ENCODE results near the gene PVR.
"Not testable (repeated sequence)": the region's sequence is repeated elsewhere in the genome, so short reads cannot be mapped to it uniquely, and the experiment has no call there.

PVR gene

DNA sequence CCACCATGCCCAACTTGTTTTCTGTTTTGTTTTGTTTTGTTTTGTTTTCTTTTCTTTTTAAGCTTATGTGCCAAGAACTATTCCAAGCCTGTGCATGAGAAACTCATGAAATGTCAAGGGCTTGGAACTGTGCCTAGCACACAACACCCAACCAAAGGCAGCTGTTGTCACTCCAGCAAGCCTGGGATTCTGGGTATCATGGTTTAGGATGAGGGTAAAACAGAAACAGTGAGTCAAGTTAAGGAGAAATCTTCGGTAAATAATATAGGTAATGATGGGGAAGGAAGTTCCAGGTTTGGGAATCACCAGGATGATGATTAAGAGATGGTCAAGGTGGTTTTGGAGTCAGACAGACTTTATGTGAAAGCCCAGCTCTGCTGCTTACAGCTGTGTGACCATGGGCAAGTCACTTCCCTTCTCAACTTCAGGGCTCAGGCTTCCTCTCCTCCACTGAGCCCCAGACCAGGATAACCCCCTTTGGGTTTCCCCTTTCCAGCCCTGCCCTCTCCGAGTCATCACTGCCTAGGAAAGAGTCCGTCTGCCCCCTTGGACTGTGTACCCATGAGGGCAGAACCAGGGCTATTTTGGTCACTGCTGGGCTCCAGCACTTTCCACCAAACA lies 5.0 kb downstream of the PVR start:
- no peak for DNase-seq

DNA sequence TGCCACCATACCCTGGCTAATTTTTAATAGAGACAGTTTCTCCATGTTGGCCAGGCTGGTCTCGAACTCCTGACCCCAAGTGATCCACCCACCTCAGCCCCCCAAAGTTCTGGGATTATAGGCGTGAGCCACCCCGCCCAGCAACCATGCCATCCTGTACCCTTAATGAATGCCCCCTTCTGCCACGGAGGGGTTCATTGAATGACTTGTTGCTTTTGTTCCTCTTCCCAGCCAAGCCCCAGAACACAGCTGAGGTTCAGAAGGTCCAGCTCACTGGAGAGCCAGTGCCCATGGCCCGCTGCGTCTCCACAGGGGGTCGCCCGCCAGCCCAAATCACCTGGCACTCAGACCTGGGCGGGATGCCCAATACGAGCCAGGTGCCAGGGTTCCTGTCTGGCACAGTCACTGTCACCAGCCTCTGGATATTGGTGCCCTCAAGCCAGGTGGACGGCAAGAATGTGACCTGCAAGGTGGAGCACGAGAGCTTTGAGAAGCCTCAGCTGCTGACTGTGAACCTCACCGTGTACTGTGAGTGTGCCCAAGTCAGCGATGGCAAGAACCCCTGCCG lies 6.0 kb downstream of the PVR start:
- no peak for DNase-seq

DNA sequence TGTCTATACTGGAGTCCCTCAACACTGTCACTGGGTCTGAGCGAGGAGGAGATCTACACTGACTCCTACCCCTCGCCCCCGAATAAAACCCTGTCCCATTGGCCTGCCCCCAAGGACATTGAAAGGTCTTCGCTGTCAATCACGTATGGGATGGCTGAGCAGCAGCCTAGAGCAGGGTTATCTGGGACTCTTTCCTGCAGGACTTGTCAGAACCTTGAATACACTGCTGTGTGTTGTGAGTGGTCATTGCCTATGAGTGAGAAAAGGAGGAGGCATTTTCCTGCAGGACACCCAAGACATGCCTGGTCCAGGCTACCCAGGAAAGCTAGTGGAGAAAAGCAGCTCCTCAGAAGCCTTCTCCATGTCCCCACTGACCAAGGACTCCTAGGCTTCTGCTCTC lies 9.6 kb downstream of the PVR start:
- no peak for DNase-seq

DNA sequence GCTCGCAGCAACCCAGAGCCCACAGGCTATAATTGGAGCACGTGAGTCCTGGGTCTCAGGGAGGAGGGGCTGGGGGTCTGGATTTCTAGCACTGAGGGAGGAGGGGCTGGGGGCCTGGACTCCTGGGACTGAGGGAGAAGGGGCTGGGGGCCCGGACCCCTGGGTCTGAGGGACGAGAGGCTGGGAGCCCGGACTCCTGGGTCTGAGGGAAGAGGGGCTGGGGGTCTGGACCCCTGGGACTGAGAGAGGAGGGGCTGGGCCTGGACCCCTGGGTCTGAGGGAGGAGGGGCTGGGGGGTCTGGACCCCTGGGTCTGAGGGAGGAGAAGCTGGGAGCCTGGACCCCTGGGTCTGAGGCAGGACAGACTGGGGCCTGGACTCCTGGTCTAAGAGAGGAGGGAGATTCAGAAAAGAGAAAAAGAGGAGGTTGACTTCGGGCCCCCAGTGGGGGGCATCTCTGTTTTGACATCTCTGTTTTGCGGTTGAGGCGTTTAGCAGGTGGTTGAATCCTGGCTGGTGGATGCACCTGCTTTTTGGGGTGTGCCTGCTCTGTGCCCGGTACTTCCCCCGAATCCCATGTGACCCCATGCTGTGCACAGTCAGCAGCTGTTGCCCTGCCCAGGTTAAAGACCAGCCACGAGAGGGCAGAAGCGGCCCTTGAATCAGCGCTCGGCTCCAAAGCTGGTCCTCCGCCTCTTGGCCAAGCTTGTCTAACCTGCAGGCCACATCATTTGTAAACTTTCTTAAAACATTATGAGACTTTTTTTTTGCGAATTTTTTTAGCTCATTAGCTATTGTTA lies 10.5 kb downstream of the PVR start:
- DNase-seq, result peak; percentile 67

DNA sequence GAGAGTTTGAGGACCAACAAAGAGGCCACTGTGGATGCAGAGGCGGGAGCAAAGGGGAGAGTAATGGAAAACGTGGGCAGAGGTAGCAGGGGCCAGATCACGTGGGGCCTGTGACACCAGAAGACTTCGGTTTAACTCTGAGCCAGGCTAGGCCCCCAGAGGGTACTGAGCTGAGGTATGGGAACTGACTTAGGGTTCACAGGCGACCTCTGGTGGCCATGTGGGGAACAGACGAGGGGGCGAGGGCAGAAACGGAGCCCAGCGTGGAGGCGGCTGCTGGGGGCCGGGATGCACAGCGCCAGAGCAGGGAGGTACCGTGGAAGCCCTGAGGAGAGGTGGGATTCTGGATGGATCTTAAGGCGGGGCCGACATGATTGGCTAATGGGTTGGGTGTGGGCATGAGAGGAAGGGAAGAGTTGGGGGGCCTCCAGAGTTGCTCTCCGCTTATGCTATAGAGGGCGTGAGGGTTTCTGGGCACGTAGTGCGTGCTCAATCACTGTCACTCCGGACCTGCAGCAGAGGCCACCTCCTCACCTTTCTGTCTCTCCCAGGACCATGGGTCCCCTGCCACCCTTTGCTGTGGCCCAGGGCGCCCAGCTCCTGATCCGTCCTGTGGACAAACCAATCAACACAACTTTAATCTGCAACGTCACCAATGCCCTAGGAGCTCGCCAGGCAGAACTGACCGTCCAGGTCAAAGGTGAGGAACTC lies 13.7 kb downstream of the PVR start:
- DNase-seq, result peak; percentile 68

DNA sequence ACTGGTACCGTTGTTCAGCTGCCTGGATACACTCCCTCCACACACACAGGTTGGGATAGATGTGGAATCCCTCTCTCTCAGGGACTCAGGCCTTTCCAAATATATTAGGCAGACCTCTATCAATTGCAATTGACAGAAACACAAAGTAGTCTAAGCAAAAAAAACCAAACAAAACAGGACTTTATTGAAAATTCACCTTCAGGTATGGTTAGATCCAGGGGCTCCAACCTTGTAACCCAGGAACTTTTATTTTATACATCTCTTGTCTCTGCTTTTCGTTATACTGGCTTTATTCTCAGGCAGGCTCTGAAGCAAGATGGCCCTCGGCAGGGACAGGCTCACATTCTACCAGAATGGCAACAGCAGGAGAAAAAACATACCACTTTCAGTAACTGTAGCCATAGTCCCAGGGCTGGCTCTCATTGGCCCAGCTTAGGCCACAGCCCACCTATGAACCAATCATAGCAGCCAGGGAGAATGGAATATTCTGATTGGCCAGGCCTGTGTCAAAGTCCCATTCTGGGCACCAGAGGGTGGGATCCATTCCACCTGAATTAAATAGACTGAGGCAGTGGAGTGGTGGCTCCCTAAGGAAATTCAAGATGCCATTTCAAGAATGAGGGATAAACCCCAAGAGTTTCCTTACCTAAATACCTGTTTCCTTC lies 14.5 kb downstream of the PVR start:
- DNase-seq, result no peak

DNA sequence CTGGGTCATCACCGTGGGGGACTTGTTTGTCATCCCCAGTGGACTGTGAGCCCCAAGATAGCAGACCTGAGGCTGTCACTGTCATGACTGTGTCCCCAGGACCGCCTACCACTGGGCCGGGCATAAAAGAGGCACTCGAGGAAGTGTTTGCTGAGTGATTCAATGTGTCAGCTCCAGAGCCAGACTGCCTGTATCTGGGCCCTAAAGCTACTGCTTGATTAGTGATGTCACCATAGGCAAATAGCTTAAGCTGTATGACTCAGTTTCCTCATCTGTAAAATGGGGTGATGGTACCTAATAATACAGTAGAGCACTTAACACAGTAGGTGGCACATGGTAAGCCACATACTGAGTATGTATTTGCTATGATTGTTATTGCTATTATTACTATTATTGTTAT lies 16.4 kb downstream of the PVR start:
- peak; percentile 85 for DNase-seq

DNA sequence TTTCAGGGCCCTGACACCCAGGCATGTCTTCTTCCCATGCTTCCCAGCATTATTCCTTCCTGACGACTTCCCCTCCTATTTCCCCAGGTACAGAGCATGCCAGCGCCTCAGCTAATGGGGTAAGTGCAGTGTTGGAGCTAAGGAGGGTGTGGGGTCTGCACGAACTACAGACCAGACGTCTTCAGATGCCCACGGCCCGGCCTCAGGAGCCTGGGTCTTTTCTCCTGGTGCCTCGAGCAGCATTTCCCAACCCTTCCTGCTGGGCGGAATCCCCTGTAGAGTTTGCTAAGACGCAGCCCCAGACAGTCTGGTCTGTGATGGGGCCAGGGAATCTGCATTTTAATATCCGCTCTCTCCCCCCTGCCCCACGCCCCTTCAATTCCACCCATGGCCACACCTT lies 17.5 kb downstream of the PVR start:
- DNase-seq, result no peak

DNA sequence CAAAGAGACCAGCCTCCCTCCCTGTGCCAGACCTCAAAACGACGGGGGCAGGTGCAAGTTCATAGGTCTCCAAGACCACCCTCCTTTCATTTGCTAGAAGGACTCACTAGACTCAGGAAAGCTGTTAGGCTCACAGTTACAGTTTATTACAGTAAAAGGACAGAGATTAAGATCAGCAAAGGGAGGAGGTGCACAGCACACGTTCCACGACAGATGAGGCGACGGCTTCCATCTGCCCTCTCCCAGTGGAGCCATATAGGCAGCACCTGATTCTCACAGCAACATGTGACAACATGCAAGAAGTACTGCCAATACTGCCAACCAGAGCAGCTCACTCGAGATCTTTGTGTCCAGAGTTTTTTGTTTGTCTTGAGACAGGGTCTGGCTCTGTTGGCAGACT lies 18.2 kb downstream of the PVR start:
- no peak for DNase-seq

DNA sequence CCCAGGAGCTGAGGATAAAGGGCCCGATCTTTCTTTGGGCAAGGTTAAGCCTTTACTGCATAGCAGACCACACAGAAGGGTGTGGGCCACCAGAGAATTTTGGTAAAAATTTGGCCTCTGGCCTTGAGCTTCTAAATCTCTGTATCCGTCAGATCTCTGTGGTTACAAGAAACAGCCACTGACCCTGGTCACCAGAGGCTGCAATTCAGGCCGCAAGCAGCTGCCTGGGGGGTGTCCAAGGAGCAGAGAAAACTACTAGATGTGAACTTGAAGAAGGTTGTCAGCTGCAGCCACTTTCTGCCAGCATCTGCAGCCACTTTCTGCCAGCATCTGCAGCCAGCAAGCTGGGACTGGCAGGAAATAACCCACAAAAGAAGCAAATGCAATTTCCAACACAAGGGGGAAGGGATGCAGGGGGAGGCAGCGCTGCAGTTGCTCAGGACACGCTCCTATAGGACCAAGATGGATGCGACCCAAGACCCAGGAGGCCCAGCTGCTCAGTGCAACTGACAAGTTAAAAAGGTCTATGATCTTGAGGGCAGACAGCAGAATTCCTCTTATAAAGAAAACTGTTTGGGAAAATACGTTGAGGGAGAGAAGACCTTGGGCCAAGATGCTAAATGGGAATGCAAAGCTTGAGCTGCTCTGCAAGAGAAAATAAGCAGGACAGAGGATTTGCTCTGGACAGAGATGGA lies 19.1 kb downstream of the PVR start:
- no peak for DNase-seq

DNA sequence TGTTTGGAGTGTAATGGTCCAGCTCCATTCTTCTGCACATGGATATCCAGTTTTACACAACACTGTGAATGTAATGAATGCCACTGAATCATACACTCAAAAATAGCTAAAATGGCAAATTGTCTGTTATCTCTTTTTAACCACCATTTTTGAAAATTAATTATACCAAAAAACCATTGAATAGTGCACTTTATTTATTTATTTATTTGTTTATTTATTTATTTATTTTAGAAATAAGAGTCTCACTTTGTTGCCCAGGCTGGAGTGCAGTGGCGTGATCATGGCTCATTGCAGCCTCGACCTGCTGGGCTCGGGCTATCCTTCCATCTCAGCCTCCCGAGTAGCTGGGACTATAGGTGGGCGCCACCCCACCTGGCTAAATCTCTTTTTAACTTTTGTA lies 20.3 kb downstream of the PVR start:
- no peak for DNase-seq

DNA sequence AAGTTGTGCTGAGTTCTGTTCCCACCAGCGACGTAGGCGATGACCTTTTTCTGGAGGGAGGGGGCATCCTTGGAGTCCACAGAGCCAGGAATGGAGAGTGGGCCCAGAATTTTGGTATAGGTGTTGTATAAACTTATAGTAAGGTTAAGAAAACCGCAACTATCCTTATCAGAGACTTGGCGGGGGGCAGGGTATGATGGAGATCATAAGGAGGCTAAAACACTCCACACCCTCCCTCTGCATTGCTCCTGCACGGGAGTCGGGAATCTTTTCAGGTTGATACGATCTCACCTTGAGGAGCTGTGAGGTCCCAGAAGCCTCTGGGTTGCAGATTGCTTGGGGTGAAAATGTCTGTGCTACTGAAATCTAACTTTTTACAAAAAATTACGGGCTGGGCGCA lies 21.3 kb downstream of the PVR start:
- no peak for DNase-seq

DNA sequence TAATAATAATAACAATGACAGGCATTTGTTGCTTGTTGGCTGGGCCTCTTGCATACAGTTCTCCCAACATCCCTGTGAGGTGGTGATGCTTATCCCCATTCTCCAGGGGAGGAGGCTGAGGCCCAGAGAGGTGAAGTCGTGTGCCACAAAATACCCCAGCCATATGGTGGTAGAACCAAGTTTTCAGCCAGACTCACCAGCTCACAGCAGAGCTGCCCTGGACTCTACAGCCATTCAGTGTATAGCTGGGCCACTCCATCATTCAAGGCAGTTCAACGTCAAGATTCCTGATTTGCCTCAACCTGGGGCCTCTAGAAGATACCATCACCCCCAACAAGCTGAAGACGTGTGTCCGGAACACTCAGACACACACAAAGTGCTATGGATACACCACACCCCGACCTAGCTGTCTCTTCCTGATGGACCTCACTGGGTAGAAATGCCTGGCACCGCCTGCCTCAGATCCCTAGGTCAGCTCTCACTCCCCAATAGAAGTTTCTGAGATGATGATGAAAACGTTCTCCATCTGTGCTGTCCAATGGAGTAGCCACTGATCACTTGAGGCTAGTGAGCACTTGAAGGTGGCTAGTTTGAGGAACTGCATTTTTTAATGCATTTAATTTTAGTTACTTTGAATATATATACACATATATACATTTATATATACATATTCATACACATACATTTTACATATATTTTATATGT lies 23.3 kb downstream of the PVR start:
- peak; percentile 23 for DNase-seq

DNA sequence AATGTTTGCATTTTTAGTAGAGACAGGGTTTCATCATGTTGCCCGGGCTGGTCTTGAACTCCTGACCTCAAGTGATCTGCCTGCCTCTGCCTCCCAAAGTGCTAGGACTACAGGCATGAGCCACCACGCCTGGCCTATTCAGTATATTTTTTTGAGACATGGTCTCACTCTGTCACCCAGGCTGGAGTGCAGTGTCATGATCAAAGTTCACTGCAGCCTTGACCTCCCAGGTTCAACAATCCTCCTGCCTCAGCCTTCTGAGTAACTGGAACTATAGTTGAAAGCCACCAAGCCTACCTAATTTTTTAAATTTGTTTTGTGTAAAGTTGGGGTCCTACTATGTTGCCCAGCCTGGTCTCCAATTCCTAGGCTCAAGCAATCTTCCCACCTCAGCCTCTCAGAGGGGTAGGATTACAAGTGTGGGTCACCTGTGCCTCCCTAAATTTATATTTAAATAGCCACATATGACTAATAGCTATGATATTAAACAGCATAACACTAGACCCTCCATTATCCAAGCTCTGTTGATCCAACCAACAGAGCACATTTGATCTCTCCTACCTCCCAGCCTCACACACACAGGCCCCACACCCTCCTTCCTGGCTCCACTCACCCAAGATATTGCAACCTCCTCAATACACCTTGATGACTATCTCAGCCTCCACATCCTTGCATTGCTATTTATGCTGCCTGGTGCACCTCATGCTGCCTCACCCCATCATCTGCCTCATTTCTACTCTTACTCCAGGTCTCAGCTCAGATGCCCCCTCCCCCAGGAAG lies 25.5 kb downstream of the PVR start:
- DNase-seq, result peak; percentile 16

DNA sequence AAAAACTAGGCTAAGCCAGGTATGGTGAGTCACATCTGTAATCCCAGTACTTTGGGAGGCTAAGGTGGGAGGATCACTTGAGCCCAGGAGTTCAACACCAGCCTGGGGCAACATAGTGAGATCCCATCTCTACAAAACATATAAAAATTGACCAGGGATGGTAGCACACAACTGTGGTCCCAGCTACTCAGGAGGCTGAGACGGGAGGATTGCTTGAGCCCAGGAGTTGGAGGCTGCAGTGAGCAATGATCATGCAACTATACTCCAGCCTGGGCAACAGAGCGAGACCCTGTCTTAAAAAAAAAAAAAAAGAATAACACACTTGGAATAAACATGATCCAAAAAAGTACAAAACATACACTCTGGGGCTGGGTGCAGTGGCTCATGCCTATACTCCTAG lies 26.3 kb downstream of the PVR start:
- DNase-seq, result not testable (repeated sequence)

DNA sequence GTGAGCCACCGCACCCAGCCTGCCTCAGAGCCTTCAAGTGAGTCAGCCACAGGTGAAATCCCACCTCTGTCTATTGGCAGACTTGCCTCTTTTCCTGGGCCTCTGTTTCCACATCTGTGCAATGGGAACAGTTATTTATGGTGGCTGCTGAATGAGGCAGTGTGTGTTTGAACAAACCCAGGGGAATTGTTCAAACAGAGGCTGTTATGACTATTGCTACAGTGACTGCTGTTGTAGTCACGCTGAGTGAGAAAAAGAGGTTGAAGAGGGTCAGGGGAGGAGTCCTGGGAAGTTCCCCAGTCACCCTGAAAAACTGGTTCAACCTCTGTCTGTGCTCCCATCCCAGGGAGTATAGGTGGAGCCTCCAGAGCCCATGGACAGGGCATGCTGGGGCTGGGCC lies 27.7 kb downstream of the PVR start, which contains the start of gene CEACAM19:
TSS of gene CEACAM19 (plus strand) at position 83 of the 400 bp plus-strand sequence. CDS start 450 bp downstream, outside the sequence.
- DNase-seq, result peak; percentile 89

DNA sequence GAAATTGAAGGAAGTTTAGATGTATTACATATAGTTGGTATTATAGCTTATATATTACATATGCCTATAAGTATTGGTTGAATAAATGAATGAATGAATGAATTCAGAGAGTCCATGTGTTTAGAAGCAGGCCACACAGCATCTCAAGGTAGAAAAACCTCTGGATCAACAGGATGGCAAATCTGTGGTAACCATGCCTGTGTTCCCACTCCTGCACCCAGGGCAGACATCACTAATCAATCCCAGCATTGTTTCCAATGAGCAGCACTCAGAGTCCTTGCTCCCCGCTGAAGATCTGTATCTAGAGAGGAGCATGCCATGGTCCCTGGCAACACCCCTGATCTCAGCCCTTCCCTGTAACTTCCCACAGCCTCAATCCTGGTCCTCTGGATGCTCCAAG lies 28.5 kb downstream of the PVR start:
- peak; percentile 17 for DNase-seq

DNA sequence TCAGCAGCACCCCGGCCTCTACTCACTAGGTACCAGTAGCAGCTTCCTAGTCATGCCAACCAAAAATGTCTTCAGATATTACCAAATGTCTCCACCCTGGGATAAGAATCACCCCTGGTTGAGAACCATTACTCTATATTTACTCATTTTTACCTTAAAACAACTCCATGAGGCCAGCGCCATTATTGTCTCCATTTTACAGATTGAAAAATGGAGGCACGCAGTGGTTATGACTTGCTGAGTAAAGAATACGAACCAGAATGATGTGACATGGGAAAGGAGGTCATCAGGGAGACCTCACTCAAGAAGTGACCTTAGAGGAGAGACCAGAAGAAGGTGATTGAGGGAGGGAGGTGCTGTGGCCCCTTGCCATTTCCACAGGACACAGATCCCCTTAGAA lies 29.8 kb downstream of the PVR start:
- DNase-seq, result no peak

DNA sequence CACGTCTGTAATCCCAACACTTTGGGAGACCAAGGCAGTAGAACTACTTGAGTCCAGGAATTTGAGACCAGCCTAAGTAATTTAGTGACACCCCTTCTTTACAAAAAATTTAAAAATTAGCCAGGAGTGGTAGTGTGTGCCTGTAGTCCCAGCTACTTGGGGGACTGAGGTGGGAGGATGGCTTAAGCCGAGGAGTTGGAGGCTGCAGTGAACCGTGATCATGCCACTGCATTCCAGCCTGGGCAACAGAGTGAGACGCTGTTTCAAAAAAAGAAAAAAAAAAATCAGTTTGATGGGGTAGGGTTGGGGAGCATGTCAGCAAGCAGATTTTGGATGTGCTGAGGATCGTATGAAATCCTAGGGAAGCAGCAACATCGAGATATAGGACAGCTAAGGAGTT lies 31.8 kb downstream of the PVR start:
- no peak for DNase-seq

DNA sequence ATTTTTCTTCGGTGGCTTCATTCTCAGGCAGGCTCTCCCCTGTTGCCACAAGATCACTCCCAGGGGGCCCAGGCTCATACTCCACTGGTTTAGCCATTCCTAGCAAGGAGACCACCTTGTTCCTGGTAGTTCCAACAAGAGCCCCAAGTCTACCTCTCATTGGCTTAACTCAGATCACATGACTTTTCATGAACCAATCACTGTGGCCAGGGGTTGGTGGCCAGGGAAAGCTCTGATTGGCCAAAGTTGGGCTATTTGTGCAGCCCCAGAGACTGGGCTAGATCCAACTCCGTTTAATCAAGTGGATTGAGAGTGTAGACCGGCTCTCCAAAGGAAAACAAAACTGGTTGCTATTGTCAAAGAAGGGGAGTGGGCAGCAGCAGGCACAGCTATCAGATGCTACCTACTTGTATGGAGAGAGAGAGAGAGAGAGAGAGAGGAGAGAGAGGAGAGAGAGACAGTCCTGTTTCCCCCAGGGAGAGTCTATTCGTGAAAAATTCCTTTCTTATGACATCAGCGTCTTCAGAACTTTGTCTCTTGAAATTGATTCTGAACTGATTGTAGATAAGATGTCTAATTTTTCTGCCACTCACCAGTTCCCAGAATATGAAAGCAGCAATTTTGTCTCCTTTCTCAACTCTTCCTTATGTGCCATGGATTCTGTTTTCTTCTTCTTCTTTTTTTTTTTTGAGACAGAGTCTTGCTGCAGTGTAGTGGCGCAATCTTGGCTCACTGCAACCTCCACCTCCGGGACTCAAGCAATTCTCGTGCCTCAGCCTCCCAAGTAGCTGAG lies 33.5 kb downstream of the PVR start:
- DNase-seq, result no peak

All from DMS53 (cell line).